IMR-90 (cell line): ENCODE data around the gene PMM2. TPM values are rescaled to one million over a fixed set of nuclear protein-coding genes. Genes with fewer than 3 reads are reported as not detected.

Source experiments
- ATAC-seq: fragments of 200-7000 bp; cut with Tn5 transposase; 2 replicates; pipeline ENCODE4 v1.9.1; 2020; ENCODE audit warnings: low read depth, mild to moderate bottlenecking, moderate library complexity
- BruUV-seq: library from RNA; stranded (reverse); fragments of 400-500 nt; replicated peaks from 2 replicates; lab custom pipeline; 2021; lab: Mats Ljungman, UMichigan
- CTCF ChIA-PET: fragments of 300-600 bp; formaldehyde crosslinking; extraction: SDS; loops from one replicate; lab custom pipeline; 2021; ENCODE audit warnings: antibody characterized with exemption; lab: Yijun Ruan, JAX
- POLR2A ChIA-PET: fragments of 300-600 bp; sonication (Branson Sonifier 250); formaldehyde crosslinking; loops from one replicate; lab custom pipeline; 2022; ENCODE audit warnings: antibody characterized with exemption; ENCODE audit not compliant: unreplicated experiment; lab: Charles Lee
- DNase-seq: peaks from one replicate; pipeline ENCODE4 v3.0.0; 2013
- H2AFZ ChIP-seq: replicated peaks from 2 replicates; pipeline ENCODE3; 2013; ENCODE audit warnings: low read length, mild to moderate bottlenecking; ENCODE audit not compliant: poor library complexity
- H2AK5ac ChIP-seq: 2 replicates; pipeline ENCODE4 v1.6.1; 2013; ENCODE audit warnings: low read depth, low read length, inconsistent platforms
- H2AK9ac ChIP-seq: replicated peaks from 2 replicates; pipeline ENCODE3; 2013; ENCODE audit warnings: mild to moderate bottlenecking, low read depth, low read length, moderate library complexity; ENCODE audit not compliant: poor library complexity
- H2BK120ac ChIP-seq: 2 replicates; pipeline ENCODE4 v1.6.1; 2013; ENCODE audit warnings: low read depth, low read length, inconsistent platforms
- H2BK15ac ChIP-seq: 3 replicates; pipeline ENCODE4 v1.6.1; 2013; ENCODE audit warnings: low read depth, low read length, inconsistent platforms
- H2BK20ac ChIP-seq: 2 replicates; pipeline ENCODE4 v1.6.1; 2013; ENCODE audit warnings: low read depth, mild to moderate bottlenecking, inconsistent platforms, low read length, moderate library complexity
- H2BK5ac ChIP-seq: 2 replicates; pipeline ENCODE4 v1.6.1; 2013; ENCODE audit warnings: mild to moderate bottlenecking, low read depth, low read length, inconsistent platforms; ENCODE audit not compliant: poor library complexity, severe bottlenecking
- H3K14ac ChIP-seq: replicated peaks from 2 replicates; pipeline ENCODE4 v1.6.1; 2013; ENCODE audit warnings: low read depth, low read length, inconsistent platforms
- H3K18ac ChIP-seq: 2 replicates; pipeline ENCODE4 v1.6.1; 2013; ENCODE audit warnings: low read depth, low read length, control low read depth
- H3K23ac ChIP-seq: 2 replicates; pipeline ENCODE4 v1.6.1; 2013; ENCODE audit warnings: low read depth, low read length, inconsistent platforms
- H3K27ac ChIP-seq: 2 replicates; pipeline ENCODE4 v1.5.1; 2013; ENCODE audit warnings: mild to moderate bottlenecking, control low read depth, low read length; ENCODE audit not compliant: insufficient read depth
- H3K27me3 ChIP-seq: 2 replicates; pipeline ENCODE4 v1.6.1; 2013; ENCODE audit warnings: low read length; ENCODE audit not compliant: control insufficient read depth, insufficient read depth
- H3K36me3 ChIP-seq: 2 replicates; pipeline ENCODE4 v1.6.1; 2013; ENCODE audit warnings: low read length, mixed read lengths; ENCODE audit not compliant: control insufficient read depth, insufficient read depth
- H3K4ac ChIP-seq: 2 replicates; pipeline ENCODE4 v1.6.1; 2013; ENCODE audit warnings: low read depth, low read length, inconsistent platforms
- H3K4me1 ChIP-seq: 2 replicates; pipeline ENCODE4 v1.6.1; 2013; ENCODE audit warnings: low read length, mixed read lengths; ENCODE audit not compliant: control insufficient read depth, insufficient read depth
- H3K4me2 ChIP-seq: 2 replicates; pipeline ENCODE4 v1.6.1; 2013; ENCODE audit warnings: low read depth, mild to moderate bottlenecking, control low read depth, low read length, moderate library complexity
- H3K4me3 ChIP-seq: 2 replicates; pipeline ENCODE4 v1.5.1; 2013; ENCODE audit warnings: low read depth, mild to moderate bottlenecking, control low read depth, low read length, moderate library complexity; ENCODE audit not compliant: insufficient read depth
- H3K56ac ChIP-seq: 2 replicates; pipeline ENCODE4 v1.6.1; 2013; ENCODE audit warnings: low read length, inconsistent platforms; ENCODE audit not compliant: insufficient read depth; ENCODE audit errors: extremely low read depth
- H3K79me1 ChIP-seq, 2 experiments: 2 replicates each; pipeline ENCODE4 v1.6.1; 2013; ENCODE audit warnings: low read length in 2 of 2, inconsistent platforms in 1 of 2, low read depth in 1 of 2
- H3K9ac ChIP-seq: 2 replicates; pipeline ENCODE4 v1.6.1; 2013; ENCODE audit warnings: low read depth, low read length, control low read depth
- H3K9me1 ChIP-seq: 2 replicates; pipeline ENCODE4 v1.6.1; 2013; ENCODE audit warnings: low read length, inconsistent platforms; ENCODE audit not compliant: insufficient read depth
- H3K9me3 ChIP-seq: 2 replicates; pipeline ENCODE4 v1.6.1; 2013; ENCODE audit warnings: low read length; ENCODE audit not compliant: control insufficient read depth, insufficient read depth
- H4K20me1 ChIP-seq: 2 replicates; pipeline ENCODE4 v1.6.1; 2013; ENCODE audit warnings: low read length, inconsistent platforms; ENCODE audit not compliant: insufficient read depth
- H4K5ac ChIP-seq: 2 replicates; pipeline ENCODE4 v1.6.1; 2013; ENCODE audit warnings: mild to moderate bottlenecking, low read depth, low read length, control low read depth
- H4K8ac ChIP-seq, 2 experiments: 2 replicates each; pipeline ENCODE4 v1.6.1; 2013; ENCODE audit warnings: low read depth in 2 of 2, low read length in 2 of 2, control low read depth in 1 of 2, inconsistent platforms in 1 of 2
- H4K91ac ChIP-seq: 2 replicates; pipeline ENCODE4 v1.6.1; 2013; ENCODE audit warnings: low read depth, low read length, inconsistent platforms; ENCODE audit not compliant: insufficient read depth
- BHLHE40 ChIP-seq: fragments of 150-350 bp; IDR thresholded peaks from 2 replicates; pipeline ENCODE4 v1.6.1; 2016; ENCODE audit warnings: mild to moderate bottlenecking, low read depth, low read length
- CEBPB ChIP-seq: IDR thresholded peaks from 2 replicates; pipeline ENCODE4 v1.6.1; 2012; ENCODE audit warnings: low read depth, low read length, improper control_type of control experiment
- CHD1 ChIP-seq: IDR thresholded peaks from 2 replicates; pipeline ENCODE4 v1.6.1; 2012; ENCODE audit warnings: low read depth, low read length, improper control_type of control experiment
- CTCF ChIP-seq: conservative IDR thresholded peaks from 2 replicates; pipeline ENCODE4 v1.5.1; 2012; ENCODE audit warnings: mild to moderate bottlenecking, low read depth, low read length, improper control_type of control experiment
- ELK1 ChIP-seq: fragments of 150-350 bp; IDR thresholded peaks from 2 replicates; pipeline ENCODE4 v1.6.1; 2016; ENCODE audit warnings: low read depth, mild to moderate bottlenecking, low read length, moderate library complexity, borderline replicate concordance
- FOS ChIP-seq: fragments of 150-350 bp; IDR thresholded peaks from 2 replicates; pipeline ENCODE4 v1.6.1; 2016; ENCODE audit warnings: low read depth, low read length
- NFE2L2 ChIP-seq: fragments of 150-350 bp; IDR thresholded peaks from 2 replicates; pipeline ENCODE4 v1.6.1; 2016; ENCODE audit warnings: low read depth, mild to moderate bottlenecking, low read length
- POLR2A ChIP-seq: IDR thresholded peaks from 2 replicates; pipeline ENCODE4 v1.6.1; 2012; ENCODE audit warnings: mild to moderate bottlenecking, low read depth, low read length
- RAD21 ChIP-seq: IDR thresholded peaks from 2 replicates; pipeline ENCODE4 v1.6.1; 2012; ENCODE audit warnings: low read length, improper control_type of control experiment
- RCOR1 ChIP-seq: IDR thresholded peaks from 2 replicates; pipeline ENCODE4 v1.6.1; 2012; ENCODE audit warnings: mild to moderate bottlenecking, low read length, improper control_type of control experiment; ENCODE audit not compliant: insufficient replicate concordance
- USF2 ChIP-seq: fragments of 150-350 bp; IDR thresholded peaks from 2 replicates; pipeline ENCODE4 v1.6.1; 2017; ENCODE audit warnings: mild to moderate bottlenecking, antibody characterized with exemption, low read length, low read depth
- WGBS, 2 experiments: methylation state at CpG; one replicate each; pipeline versions ENCODE4 v1.1.5 to v1.1.7; 2013; ENCODE audit warnings: missing lambda C conversion rate in 2 of 2; ENCODE audit not compliant: insufficient read length in 1 of 2; ENCODE audit errors: extremely low coverage in 2 of 2; 5-methylcytosine and 5-hydroxymethylcytosine counted together
- dilution Hi-C: fragments of 300-500 bp; cut with HindIII; formaldehyde crosslinking; loops from one replicate; pipeline ENCODE4 v1.14.3; 2018; ENCODE audit warnings: low sequenced_read_pairs; ENCODE audit not compliant: unreplicated experiment
- in situ Hi-C: fragments of 300-500 bp; cut with MboI; formaldehyde crosslinking; loops from 3 replicates; pipeline ENCODE4 v1.14.3; 2019; ENCODE audit warnings: low sequenced_read_pairs, inconsistent platforms, mixed read lengths
- intact Hi-C: fragments of 100-400 bp; cut with micrococcal nuclease; formaldehyde crosslinking; loops from 2 replicates; pipeline ENCODE4 v1.10.0; 2022
- polyA plus RNA-seq, 3 experiments: library from polyadenylated mRNA; depleted of rRNA; stranded (reverse); fragments of >200 nt; gene quantifications; 2 replicates each; pipeline ENCODE4 v1.2.3, GENCODE V29; 2012; ENCODE audit warnings: low replicate concordance in 1 of 3
- total RNA-seq: library from RNA; depleted of rRNA; stranded (reverse); fragments of >200 nt; gene quantifications from 2 replicates; pipeline ENCODE4 v1.2.3, GENCODE V29; 2012

The PMM2 gene
- total and polyA plus RNA-seq, 2 of the 4 experiments (the other 2 are of a cell fraction) = 25.8 to 38.9 TPM

GRCh38 chr16:8785408-8785807 lies 12.2 kb upstream of the PMM2 start:
- H2AK9ac ChIP-seq = no peak overlapping the region

More at GRCh38 chr16:8785408-8785807, 12.2 kb upstream of the PMM2 start:
- no peak for DNase-seq
- CTCF ChIA-PET = no interaction called here
- no peak overlapping the region for H3K27ac ChIP-seq
- no peak overlapping the region for H2AK5ac ChIP-seq
- no peak overlapping the region for H3K4ac ChIP-seq
- in situ Hi-C loops = no loop called here
- POLR2A ChIA-PET = interaction anchor here (0.8 kb wide), 1 partner anchor 13 kb away, joined by 5 read pairs; no protein-coding TSS in a partner anchor
- H3K9me3 ChIP-seq = no peaks in the 10 kb centered on the region
- 0 out of 2 replicates have a peak, but pooled peaks cover 3% of the 10 kb centered on the region for H3K9me1 ChIP-seq
- WGBS, 2 experiments = no CpG with 5 or more reads among the region's 6 CpGs
- no peak overlapping the region for H4K5ac ChIP-seq
- no peaks in the 10 kb centered on the region for H3K79me1 ChIP-seq
- no peak overlapping the region for H3K18ac ChIP-seq
- H2BK20ac ChIP-seq = no peak overlapping the region
- H3K4me3 ChIP-seq = no peak overlapping the region
- no peak overlapping the region for H4K91ac ChIP-seq
- dilution Hi-C loops = no loop called here
- H3K14ac ChIP-seq = no peak overlapping the region
- no peak overlapping the region for H2AFZ ChIP-seq
- H3K9ac ChIP-seq = no peak overlapping the region
- H2BK120ac ChIP-seq = no peak overlapping the region
- no peak overlapping the region for H2BK5ac ChIP-seq
- intact Hi-C loops = no loop called here
- H3K4me1 ChIP-seq = no peaks in the 10 kb centered on the region
- no peak for ATAC-seq
- no peak overlapping the region for H3K23ac ChIP-seq
- no peak overlapping the region for H2BK15ac ChIP-seq
- no peak for TF ChIP-seq FOS
- no peak for TF ChIP-seq USF2
- TF ChIP-seq CEBPB = no peak
- TF ChIP-seq CHD1 = no peak
- TF ChIP-seq CTCF = no peak
- TF ChIP-seq POLR2A = no peak
- TF ChIP-seq RAD21 = no peak
- no peak for TF ChIP-seq NFE2L2
- TF ChIP-seq ELK1 = no peak
- no peak for TF ChIP-seq RCOR1
- TF ChIP-seq BHLHE40 = no peak
- H3K27me3 ChIP-seq = peaks cover 1% of the 10 kb centered on the region
- no peak overlapping the region for H4K8ac ChIP-seq
- H3K56ac ChIP-seq = no peak overlapping the region
- H3K36me3 ChIP-seq = no peaks in the 10 kb centered on the region
- no TSS peak for BruUV-seq
- H4K20me1 ChIP-seq = no peaks in the 10 kb centered on the region
- H3K4me2 ChIP-seq = no peak overlapping the region
